HG03103 (cell line): ENCODE measurements around the gene ANKRD13C.
"Not testable (repeated sequence)": the region's sequence is repeated elsewhere in the genome, so short reads cannot be mapped to it uniquely, and the experiment has no call there.

Experiments
- ATAC-seq: cut with Tn5 transposase; IDR thresholded peaks from one replicate; pipeline ENCODE4 v1.9.1; 2021; ENCODE audit warnings: low read depth; ENCODE audit not compliant: unreplicated experiment

Gene ANKRD13C, protein sequence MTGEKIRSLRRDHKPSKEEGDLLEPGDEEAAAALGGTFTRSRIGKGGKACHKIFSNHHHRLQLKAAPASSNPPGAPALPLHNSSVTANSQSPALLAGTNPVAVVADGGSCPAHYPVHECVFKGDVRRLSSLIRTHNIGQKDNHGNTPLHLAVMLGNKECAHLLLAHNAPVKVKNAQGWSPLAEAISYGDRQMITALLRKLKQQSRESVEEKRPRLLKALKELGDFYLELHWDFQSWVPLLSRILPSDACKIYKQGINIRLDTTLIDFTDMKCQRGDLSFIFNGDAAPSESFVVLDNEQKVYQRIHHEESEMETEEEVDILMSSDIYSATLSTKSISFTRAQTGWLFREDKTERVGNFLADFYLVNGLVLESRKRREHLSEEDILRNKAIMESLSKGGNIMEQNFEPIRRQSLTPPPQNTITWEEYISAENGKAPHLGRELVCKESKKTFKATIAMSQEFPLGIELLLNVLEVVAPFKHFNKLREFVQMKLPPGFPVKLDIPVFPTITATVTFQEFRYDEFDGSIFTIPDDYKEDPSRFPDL

DNA sequence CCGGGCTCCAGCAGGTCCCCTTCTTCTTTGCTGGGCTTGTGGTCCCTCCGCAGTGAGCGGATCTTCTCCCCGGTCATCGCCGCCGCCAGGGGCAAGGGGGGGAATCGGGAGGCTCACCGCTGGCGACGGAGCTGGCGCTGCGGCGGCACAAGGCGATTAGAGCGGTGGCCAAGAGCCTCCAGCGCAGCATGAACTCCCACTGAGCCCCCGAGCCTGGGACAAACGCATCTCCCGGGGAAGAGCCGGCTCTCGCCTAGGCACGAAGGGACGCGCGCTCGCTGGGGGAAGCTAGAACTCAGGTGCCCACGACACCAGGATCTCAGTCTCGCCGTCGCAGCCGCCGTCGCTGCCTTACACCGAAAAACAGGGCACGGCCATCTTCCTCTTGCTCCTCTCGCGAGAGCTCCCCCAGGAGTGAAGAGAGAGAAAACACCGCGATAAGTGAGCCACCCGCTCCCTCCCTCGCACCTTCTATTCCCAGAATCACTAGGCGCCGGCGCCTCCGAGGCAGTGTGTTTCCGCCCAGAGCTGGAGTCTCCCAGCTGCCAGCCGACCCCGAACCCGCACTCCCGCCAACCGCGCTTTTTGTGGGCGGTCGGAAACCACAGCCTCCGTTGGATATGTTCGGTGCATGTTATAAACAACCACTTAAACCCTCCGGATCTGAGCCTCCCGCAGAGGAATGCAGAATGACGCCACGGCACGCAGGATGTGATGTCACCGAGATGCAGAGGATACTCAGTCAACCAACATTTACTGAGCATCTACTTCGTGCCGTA, at the start of gene ANKRD13C:
TSS of gene ANKRD13C (minus strand) at position 391 of the 779 bp plus-strand sequence. CDS start at position 77, 314 bp downstream.
- peak; percentile 86 for ATAC-seq

DNA sequence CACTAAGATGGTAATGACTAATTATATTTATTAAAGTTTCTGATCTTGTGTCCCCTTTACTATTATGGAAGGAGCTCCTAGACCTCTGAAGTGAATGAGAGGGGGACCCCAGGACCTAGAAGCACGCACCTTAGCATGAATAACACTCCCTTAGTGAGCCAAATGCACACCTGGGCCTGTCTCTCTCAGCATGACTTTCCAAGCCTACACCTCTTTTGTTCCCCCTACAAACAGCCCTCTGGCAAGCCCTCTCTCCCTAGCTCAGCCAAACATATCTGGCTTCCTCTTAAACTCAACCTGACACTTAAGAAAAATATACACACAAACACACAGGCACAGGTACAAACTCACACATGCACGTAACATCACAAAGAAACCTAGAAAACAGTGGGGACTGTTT, 49.2 kb upstream of the ANKRD13C start:
- ATAC-seq: no peak

DNA sequence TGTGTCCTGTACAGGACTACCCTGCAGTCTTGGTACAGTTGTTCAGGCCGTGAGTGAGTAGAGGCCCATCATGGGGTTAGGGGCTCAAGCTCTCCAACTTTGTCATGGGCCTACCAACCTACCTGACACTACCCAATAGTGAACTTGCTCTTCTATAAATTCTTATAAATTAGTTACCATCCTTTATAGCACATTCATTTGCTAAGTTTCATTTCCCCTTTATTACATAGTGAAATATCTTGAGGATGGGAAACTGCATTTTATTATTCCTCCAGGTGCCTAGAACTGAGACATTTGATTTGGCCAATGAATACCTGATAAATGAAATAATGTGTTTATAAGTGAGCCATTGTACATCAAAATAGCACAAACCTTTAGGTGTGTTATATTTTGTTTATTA, 47.5 kb upstream of the ANKRD13C start:
- ATAC-seq: no peak

- ATAC-seq: no peak
These were observed 45.8 kb upstream of the ANKRD13C start for GRCh38 chr1:70400335-70400734.

DNA sequence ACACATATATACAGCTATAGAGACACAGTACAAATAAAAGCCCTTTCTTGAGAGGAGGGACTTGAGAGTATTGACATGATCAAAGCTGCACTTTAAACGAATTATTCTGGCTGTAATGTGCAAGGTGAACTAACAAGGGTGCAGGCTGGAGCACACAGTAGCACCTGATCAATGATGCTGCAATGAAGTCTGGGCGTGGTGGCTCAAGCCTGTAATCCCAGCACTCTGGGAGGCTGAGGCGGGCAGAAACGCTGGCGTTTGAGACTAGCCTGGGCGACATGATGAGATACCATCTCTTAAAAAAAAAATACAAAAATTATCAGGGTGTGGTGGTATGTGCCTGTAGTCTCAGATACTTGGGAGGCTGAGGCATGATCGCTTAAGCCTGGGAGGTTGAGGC, 42.5 kb upstream of the ANKRD13C start:
- no peak for ATAC-seq

DNA sequence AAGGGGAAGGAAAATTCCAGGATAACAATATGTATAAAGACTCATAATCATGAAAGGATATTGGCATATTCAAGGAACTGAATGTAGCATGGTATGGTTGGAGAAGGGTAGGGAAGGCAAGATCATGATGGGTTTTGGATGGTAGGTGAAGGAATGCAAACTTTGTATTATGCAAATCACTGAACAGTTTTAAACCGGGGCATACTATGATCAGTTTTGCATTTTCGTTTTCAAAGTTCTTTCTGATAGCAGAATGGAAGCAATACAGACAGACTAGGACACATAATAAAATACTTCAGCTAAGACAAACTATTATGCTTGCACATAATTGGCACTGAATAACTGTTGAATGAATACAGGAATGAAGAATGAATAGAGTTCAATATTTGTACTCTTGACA, 42.1 kb upstream of the ANKRD13C start:
- ATAC-seq: no peak

- no peak for ATAC-seq
These were observed 38.1 kb upstream of the ANKRD13C start for GRCh38 chr1:70392626-70393025.

DNA sequence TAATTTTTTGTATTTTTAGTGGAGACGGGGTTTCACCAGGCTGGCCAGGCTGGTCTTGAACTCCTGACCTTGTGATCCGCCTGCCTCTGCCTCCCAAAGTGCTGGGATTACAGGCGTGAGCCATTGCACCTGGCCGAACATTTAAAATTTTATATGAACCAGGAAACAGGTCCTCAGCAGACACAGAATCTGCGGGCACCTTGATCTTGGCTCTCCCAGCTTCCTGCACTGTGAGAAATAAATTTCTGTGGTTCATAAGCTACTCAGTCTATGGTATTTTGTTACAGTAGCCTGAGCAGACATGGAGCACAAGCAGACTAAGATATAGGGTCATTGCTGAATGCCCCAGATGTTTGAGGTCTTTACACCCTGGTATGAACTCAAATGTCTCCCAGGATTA, 33.0 kb upstream of the ANKRD13C start:
- ATAC-seq: no peak

DNA sequence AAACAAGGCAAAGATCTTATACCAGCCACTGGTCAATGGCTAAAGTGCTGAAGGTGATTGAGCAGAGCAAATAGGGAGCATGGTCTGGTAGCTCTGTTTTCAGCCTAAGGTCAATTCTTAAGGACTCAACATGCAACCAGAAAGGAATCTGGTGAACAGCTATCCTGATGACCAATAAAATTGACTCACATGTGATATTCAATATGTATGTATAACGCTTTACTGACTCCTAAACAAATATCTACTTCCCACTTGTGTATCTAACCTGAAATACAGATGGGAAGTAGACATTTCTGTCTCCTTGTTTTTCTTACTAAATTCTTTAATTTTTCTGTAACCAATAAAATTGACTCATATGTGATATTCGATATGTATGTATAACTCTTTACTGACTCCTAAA, 31.6 kb upstream of the ANKRD13C start:
- ATAC-seq: no peak

- no peak for ATAC-seq
These were observed 31.0 kb upstream of the ANKRD13C start for GRCh38 chr1:70385477-70385876.

GRCh38 chr1:70384542-70384941, 30.0 kb upstream of the ANKRD13C start:
- ATAC-seq: no peak

DNA sequence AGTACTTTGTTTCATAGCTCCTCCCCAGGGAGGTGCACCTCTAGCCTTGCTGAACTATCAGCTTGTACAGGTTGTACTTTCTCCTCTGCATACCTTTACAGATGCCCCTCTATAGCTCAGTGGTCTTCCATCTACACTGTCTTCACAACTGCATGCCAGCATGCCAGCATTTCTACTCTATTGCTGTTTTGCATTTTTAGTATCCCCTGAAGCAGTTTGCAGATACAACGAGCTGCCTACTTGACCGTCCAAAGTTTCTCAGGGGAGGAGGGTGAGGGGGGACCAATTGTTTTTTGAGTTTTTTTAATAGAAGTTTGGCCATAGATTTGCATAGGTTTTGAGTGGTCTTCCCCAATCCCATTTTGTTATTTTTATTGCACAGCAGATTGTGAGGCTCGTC, 29.0 kb upstream of the ANKRD13C start:
- no peak for ATAC-seq

- peak; percentile 80 for ATAC-seq
These were observed 28.2 kb upstream of the ANKRD13C start for GRCh38 chr1:70382682-70383081.

DNA sequence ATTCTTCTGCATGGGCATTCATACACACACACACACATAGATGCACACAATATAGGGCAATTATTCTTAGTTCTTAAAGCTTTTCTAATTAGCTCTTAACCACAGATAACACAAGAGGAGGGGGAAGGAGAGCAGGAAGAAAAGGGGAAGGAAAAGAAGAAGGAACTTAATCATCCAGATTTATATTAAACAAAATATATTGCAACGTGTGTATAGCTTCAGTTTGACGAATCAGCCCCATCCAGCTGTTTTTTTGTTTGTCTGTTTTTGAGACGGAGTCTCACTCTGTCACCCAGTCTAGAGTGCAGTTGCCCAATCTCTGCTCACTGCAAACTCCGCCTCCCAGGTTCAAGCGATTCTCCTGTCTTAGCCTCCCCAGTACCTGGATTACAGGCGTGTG, 21.7 kb upstream of the ANKRD13C start:
- no peak for ATAC-seq

DNA sequence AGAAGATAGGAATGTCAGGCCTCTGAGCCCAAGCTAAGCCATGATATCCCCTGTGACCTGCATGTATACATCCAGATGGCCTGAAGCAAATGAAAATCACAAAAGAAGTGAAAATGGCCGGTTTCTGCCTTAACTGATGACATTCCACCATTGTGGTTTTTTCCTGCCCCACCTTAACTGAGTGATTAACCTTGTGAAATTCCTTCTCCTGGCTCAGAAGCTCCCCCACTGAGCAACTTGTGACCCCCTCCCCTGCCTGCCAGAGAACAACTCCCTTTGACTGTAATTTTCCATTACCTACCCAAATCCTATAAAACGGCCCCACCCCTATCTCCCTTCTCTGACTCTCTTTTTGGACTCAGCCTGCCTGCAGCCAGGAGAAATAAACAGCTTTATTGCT, 19.1 kb upstream of the ANKRD13C start:
- not testable (repeated sequence) for ATAC-seq

- no peak for ATAC-seq
These were observed 17.9 kb upstream of the ANKRD13C start for GRCh38 chr1:70372426-70372825.

- ATAC-seq: not testable (repeated sequence)
These were observed 17.1 kb upstream of the ANKRD13C start for GRCh38 chr1:70371586-70371985.

GRCh38 chr1:70367397-70367796, 12.9 kb upstream of the ANKRD13C start:
- ATAC-seq: not testable (repeated sequence)

- not testable (repeated sequence) for ATAC-seq
These were observed 12.5 kb upstream of the ANKRD13C start for GRCh38 chr1:70366997-70367396.

GRCh38 chr1:70366425-70366952, 12.0 kb upstream of the ANKRD13C start:
- not testable (repeated sequence) for ATAC-seq

DNA sequence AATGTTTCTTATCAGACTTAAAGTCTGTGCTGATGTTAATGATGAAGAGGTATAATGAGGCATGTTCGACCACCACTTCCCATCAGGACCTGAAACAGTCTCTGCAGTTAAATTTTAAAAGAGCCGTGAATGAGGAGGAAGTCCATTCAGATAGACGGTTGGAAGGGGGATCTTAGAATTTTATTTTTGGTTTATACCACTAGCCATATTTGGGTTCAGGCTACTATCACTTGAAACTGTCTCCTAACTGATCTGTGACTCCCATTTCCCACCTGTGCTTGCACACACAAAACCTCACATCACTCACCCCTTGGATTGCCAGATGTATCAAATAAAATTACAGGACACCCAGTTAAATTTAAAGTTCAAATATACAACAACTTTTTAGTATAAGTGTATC, 9.9 kb upstream of the ANKRD13C start:
- no peak for ATAC-seq
